Measurements from ENCODE around the gene KLF11.

The KLF11 gene

GRCh38 chr2:9999693-10000092 is 43.7 kb upstream of the KLF11 start:
- TF ChIP-seq CTCF (IDR thresholded peaks at IDR 0.05), result no peak
- no peak overlapping the region for H3K4me3 ChIP-seq
- no peak overlapping the region for H3K27ac ChIP-seq
- DNase-seq (ENCODE audit: low spot score), result peak; percentile 14

DNA sequence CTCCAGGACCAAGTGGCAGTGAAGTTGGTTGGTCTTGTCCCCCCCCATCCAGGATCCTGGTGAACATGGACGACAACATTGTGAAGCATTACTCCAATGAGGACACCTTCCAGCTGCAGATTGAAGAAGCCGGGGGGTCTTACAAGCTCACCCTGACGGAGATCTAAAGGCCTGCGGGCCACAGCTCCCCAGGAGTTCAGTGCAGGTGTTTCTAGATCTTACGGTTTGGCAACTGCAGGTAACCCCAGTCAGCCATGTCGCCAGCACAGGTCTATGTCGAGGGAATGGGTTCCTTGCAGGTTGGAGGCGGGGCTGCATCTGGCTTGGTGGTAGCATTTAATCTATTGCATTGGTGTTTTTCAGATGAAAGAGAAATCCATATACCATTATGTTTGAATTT is 42.8 kb upstream of the KLF11 start:
- TF ChIP-seq CTCF (IDR thresholded peaks at IDR 0.05), result no peak
- no peak overlapping the region for H3K4me3 ChIP-seq
- peak; percentile 41 for DNase-seq (ENCODE audit: low spot score)
- H3K27ac ChIP-seq, result no peak overlapping the region

- no peak overlapping the region for H3K27ac ChIP-seq
Measured at GRCh38 chr2:10001586-10001985, 41.8 kb upstream of the KLF11 start.

DNA sequence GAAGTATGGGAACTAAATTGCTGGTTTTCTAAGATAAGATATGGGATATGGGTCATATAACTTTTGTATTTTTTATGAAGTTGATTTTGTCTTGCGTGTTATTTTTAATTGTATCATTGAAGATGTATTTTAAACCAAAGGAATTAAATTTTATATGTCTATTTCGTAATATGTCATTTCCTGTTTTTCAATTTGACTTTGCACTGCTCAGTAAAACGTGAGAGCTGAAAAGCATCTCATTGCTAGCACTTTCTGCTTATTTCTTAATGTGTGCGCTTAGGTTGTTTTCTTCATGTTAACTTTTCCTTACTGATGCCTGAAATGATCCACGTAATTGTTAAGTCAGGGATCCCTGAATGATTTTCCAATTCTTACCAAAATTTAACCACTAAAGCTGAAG is 41.2 kb upstream of the KLF11 start:
- no peak overlapping the region for H3K27ac ChIP-seq
- no peak overlapping the region for H3K4me3 ChIP-seq
- TF ChIP-seq CTCF (IDR thresholded peaks at IDR 0.05), result no peak
- DNase-seq (ENCODE audit: low spot score), result no peak

More at GRCh38 chr2:10001586-10001985, 41.8 kb upstream of the KLF11 start:
- no peak overlapping the region for H3K4me3 ChIP-seq
- DNase-seq (ENCODE audit: low spot score), result no peak
- no peak for TF ChIP-seq CTCF (IDR thresholded peaks at IDR 0.05)

DNA sequence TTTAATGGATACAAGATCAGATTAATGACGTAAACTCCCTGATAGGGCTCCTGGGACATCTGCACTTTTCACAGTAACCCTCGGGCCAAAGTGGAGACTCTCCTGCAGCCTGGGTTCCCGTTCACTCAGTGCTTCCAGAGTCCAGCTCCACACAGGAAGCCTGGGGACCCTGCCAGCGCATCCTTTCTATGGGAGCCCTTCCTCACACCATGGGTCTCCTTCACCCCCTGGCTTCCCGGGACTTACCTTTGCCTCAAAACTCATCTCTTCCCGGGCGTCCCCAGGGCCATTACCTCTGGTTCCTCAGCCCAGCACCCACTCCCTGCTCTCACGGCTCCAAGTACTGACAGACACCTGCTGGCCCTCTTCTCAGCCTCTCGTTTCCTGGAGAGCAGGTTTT is 40.7 kb upstream of the KLF11 start:
- Histone ChIP-seq H3K27ac (no peak overlapping the region), H3K4me3 (no peak overlapping the region)
- peak; percentile 64 for DNase-seq (ENCODE audit: low spot score)
- no peak for TF ChIP-seq CTCF (IDR thresholded peaks at IDR 0.05)

DNA sequence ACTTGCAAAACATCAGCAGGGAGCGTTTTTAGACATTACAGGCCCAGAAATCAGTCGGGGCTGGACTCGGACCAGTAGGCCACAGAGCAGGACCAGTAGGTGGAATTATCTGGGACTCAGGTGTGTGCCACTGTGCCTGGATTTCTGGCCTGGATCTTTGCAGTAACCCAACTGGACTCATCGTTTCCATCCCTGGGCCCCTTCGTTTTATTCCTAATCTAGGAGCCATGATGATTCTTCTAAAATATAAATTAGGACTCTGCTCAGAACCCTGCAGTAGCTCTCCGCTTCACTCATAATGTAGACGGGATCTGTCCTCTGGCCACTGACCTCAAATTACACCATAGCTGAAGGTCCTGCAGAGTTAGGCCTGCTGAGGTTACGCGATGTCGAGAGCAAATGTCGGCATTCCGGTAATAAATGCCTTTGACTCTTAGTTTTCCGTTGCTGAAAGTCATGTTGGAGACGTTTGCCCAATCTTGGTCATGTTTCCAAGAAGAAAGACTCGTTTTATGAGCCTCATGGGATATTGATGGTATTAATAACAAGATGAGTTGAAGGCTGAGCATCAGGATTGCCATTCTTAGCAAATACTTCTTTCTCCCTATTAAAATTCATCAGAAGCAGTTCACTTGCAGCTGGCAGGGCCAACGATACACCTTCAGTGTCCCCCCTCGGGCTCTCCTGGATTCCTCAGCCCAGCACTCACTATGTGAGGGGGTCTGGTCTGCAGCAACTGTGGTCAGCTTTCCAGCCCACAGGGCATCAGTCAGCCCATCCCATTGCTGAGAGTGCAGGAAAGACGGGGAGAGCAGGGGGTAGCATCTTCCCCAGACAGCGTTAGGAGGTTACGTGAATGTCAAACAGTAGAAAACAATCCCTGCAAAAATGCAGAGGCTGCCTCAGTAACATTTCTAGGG is 39.9 kb upstream of the KLF11 start:
- H3K27ac ChIP-seq, result no peak overlapping the region
- DNase-seq (ENCODE audit: low spot score), result peak; percentile 35
- no peak for TF ChIP-seq CTCF (IDR thresholded peaks at IDR 0.05)
- H3K4me3 ChIP-seq, result no peak overlapping the region

GRCh38 chr2:10004401-10004800 is 38.9 kb upstream of the KLF11 start:
- DNase-seq (ENCODE audit: low spot score), result peak; percentile 12
- TF ChIP-seq CTCF (IDR thresholded peaks at IDR 0.05), result no peak
- H3K4me3 ChIP-seq, result no peak overlapping the region
- no peak overlapping the region for H3K27ac ChIP-seq

All from coronary artery (tissue), 2 donors.